CMK (cell line): ENCODE data around the gene CACNG5.
"Not testable (repeated sequence)": the region's sequence is repeated elsewhere in the genome, so short reads cannot be mapped to it uniquely, and the experiment has no call there.

Experiments
- DNase-seq: peaks from one replicate; pipeline ENCODE4 v3.0.0-alpha.2; 2010; ENCODE audit warnings: low read depth

CACNG5 gene

GRCh38 chr17:66849851-66850580 lies 15.1 kb downstream of the CACNG5 start:
- no peak for DNase-seq

- DNase-seq: no peak
Measured at GRCh38 chr17:66850692-66851091, 15.8 kb downstream of the CACNG5 start.

GRCh38 chr17:66855204-66855603 lies 20.3 kb downstream of the CACNG5 start:
- DNase-seq: no peak

- no peak for DNase-seq
Measured at GRCh38 chr17:66858226-66859083, 23.5 kb downstream of the CACNG5 start.

GRCh38 chr17:66859353-66859752 lies 24.4 kb downstream of the CACNG5 start:
- no peak for DNase-seq

- DNase-seq: no peak
Measured at GRCh38 chr17:66860204-66860603, 25.3 kb downstream of the CACNG5 start.

- no peak for DNase-seq
Measured at GRCh38 chr17:66863820-66864219, 28.9 kb downstream of the CACNG5 start.

GRCh38 chr17:66865151-66865550 lies 30.2 kb downstream of the CACNG5 start:
- DNase-seq: no peak

GRCh38 chr17:66873962-66874361 lies 39.0 kb downstream of the CACNG5 start:
- no peak for DNase-seq

GRCh38 chr17:66884931-66885330 lies 50.0 kb downstream of the CACNG5 start:
- DNase-seq: no peak

GRCh38 chr17:66885417-66885816 lies 50.5 kb downstream of the CACNG5 start:
- no peak for DNase-seq

GRCh38 chr17:66889480-66890230 lies 54.7 kb downstream of the CACNG5 start:
- DNase-seq: no peak

GRCh38 chr17:66892246-66892645 lies 57.3 kb downstream of the CACNG5 start:
- no peak for DNase-seq

- no peak for DNase-seq
Measured at GRCh38 chr17:66893382-66893781, 58.5 kb downstream of the CACNG5 start.

- DNase-seq: no peak
Measured at GRCh38 chr17:66893863-66894262, 58.9 kb downstream of the CACNG5 start.

- no peak for DNase-seq
Measured at GRCh38 chr17:66897141-66897540, 62.2 kb downstream of the CACNG5 start.

GRCh38 chr17:66898536-66898935 lies 63.6 kb downstream of the CACNG5 start:
- no peak for DNase-seq

GRCh38 chr17:66900126-66901010 lies 65.5 kb downstream of the CACNG5 start:
- DNase-seq: no peak

GRCh38 chr17:66903296-66903695 lies 68.4 kb downstream of the CACNG5 start:
- DNase-seq: not testable (repeated sequence)

GRCh38 chr17:66903781-66904180 lies 68.9 kb downstream of the CACNG5 start:
- no peak for DNase-seq

GRCh38 chr17:66904760-66905624 lies 70.1 kb downstream of the CACNG5 start:
- no peak for DNase-seq
